Activated T-cell treated with anti-CD3 and anti-CD28 coated beads for 48 hours (primary cell): ENCODE data around the gene AOPEP.
"Not testable (repeated sequence)": the region's sequence is repeated elsewhere in the genome, so short reads cannot be mapped to it uniquely, and the experiment has no call there.

Experiments used
- DNase-seq: peaks from one replicate; pipeline ENCODE4 v3.0.0-alpha.2; 2020; ENCODE audit warnings: low read depth

Gene AOPEP

GRCh38 chr9:95018099-95018936 is 291.8 kb downstream of the AOPEP start:
- DNase-seq = no peak

- not testable (repeated sequence) for DNase-seq
These were observed 294.1 kb downstream of the AOPEP start for GRCh38 chr9:95020644-95021043.

- DNase-seq = no peak
These were observed 294.8 kb downstream of the AOPEP start for GRCh38 chr9:95021166-95021886.

GRCh38 chr9:95022657-95023056 is 296.2 kb downstream of the AOPEP start:
- no peak for DNase-seq

GRCh38 chr9:95023217-95024003 is 296.9 kb downstream of the AOPEP start:
- no peak for DNase-seq

- no peak for DNase-seq
These were observed 297.7 kb downstream of the AOPEP start for GRCh38 chr9:95024097-95024671.

GRCh38 chr9:95025213-95026147 is 299.0 kb downstream of the AOPEP start:
- DNase-seq = no peak

- no peak for DNase-seq
These were observed 299.6 kb downstream of the AOPEP start for GRCh38 chr9:95026148-95026524.

GRCh38 chr9:95027914-95028852 is 301.7 kb downstream of the AOPEP start:
- DNase-seq = no peak

GRCh38 chr9:95028853-95029219 is 302.3 kb downstream of the AOPEP start:
- no peak for DNase-seq

- DNase-seq = no peak
These were observed 302.8 kb downstream of the AOPEP start for GRCh38 chr9:95029288-95029687.

GRCh38 chr9:95029720-95030119 is 303.2 kb downstream of the AOPEP start:
- DNase-seq = no peak

- DNase-seq = no peak
These were observed 303.8 kb downstream of the AOPEP start for GRCh38 chr9:95030344-95030743.

- DNase-seq = no peak
These were observed 304.6 kb downstream of the AOPEP start for GRCh38 chr9:95030920-95031642.

GRCh38 chr9:95031711-95032461 is 305.4 kb downstream of the AOPEP start:
- no peak for DNase-seq

- no peak for DNase-seq
These were observed 306.3 kb downstream of the AOPEP start for GRCh38 chr9:95032580-95033341.

GRCh38 chr9:95035846-95036245 is 309.3 kb downstream of the AOPEP start:
- DNase-seq = no peak

- DNase-seq = no peak
These were observed 310.2 kb downstream of the AOPEP start for GRCh38 chr9:95036676-95037075.
